ENCODE data around the gene TFEB.

TFEB gene

DNA sequence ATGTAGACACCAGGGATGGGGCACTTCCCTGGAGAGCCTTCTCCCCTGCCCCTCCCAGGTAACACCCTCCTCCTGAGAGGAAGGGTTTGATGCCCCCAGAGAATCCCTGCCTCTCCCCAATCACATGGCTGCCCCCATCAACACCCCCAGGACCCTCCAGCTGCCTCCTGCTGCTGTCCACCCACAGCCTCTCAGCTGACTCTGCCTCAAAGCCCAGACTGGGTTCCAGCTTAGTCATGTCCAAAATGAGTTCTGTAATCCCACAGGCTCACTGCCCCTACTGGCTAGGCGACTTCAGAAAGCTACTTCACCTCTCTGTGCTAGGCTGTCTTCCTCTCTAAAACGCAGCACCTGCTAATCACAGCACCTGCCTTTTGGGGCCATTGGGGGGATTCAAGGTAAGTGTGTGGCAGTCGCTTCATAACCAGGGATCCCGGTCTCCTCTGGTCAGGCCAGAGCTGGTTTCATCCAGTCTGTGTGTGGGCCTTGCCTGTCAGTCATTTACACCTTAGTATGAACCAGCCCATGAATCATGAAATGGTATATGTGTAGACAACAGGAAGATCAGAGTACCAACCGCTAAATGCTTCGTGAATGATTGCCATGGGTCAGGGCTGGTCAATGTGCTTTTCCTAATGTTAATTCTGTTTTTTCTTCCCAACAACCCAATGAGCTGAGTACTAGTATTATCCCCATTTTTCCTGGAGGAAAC, 40.4 kb downstream of the TFEB start:
- no peak for TF ChIP-seq ZNF274 (IDR thresholded peaks at IDR 0.05; ENCODE audit: low read depth, low read length)
- no peak for TF ChIP-seq SUZ12 (IDR thresholded peaks at IDR 0.05; ENCODE audit: extremely low read depth, insufficient read depth, insufficient read length)
- TF ChIP-seq YY1 (IDR thresholded peaks at IDR 0.05; ENCODE audit: insufficient read depth, insufficient read length) = no peak
- H3K27me3 ChIP-seq (ENCODE audit: insufficient read depth, insufficient read length) = no peaks in the 10 kb centered on the region
- H3K9ac ChIP-seq (ENCODE audit: insufficient read length, low read depth) = no peak overlapping the region
- H3K9me3 ChIP-seq (ENCODE audit: insufficient read depth, low read length) = no peaks in the 10 kb centered on the region
- no peaks in the 10 kb centered on the region for H3K36me3 ChIP-seq (ENCODE audit: insufficient read depth, insufficient read length, low read length)
- no peak for DNase-seq (ENCODE audit: low read depth, low spot score)
- H3K4me3 ChIP-seq (ENCODE audit: insufficient read length, low read depth) = no peak overlapping the region
- H3K4me1 ChIP-seq (ENCODE audit: insufficient read depth, insufficient read length) = peaks cover 21% of the 10 kb centered on the region

DNA sequence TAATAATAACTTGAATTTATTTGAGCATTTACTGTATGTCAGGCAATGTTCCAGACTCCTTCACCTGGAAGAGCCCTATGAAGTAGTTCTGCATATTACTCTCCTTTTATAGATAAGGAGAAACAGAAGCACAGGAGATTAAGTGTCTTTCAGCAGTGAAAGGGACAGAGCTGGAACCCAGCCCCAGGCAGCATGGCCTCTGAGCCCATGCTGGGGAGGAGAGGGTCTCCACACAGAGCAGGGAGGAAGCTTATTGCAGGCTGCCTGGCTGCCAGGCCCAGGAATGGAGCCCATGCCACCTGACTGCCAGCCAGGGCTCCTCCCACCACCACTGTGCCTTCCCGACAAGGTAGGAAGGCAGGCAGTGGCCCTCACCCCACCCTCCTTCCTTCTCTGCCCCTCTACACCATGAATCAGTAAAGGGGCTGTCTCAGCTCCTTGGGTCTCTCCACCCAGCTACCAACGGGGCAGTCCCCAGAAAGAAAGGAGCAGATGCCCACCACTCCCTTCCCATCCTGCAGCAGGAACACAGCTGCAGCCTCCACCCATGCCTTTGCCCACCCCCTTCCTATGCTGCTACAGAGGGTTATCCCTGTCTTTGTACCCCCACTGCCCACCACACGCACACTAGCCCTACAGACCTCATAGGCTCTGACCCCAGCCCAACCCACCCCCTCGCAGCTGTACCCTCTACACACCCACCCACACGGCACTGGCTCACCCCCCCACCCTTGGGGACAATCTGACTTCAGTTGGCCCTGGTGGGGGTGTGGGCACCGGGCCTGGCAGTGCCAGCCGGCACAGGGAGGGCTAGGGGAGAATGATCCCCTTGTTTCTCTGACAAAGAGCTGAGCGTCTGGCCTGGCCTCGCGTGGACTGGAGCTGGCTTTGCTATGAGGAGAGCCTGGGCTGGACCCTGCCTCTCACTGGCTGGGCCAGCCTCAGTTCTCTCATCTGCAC, 41.8 kb downstream of the TFEB start:
- peak overlapping the region; percentile 10 for H3K9ac ChIP-seq (ENCODE audit: insufficient read length, low read depth)
- H3K4me1 ChIP-seq (ENCODE audit: insufficient read depth, insufficient read length) = peaks cover 12% of the 10 kb centered on the region
- no peak overlapping the region for H3K4me3 ChIP-seq (ENCODE audit: insufficient read length, low read depth)
- no peak for DNase-seq (ENCODE audit: low read depth, low spot score)
- no peaks in the 10 kb centered on the region for H3K27me3 ChIP-seq (ENCODE audit: insufficient read depth, insufficient read length)
- TF ChIP-seq ZNF274 (IDR thresholded peaks at IDR 0.05; ENCODE audit: low read depth, low read length) (no peak), YY1 (IDR thresholded peaks at IDR 0.05; ENCODE audit: insufficient read depth, insufficient read length) (no peak), SUZ12 (IDR thresholded peaks at IDR 0.05; ENCODE audit: extremely low read depth, insufficient read depth, insufficient read length) (no peak)
- no peaks in the 10 kb centered on the region for H3K36me3 ChIP-seq (ENCODE audit: insufficient read depth, insufficient read length, low read length)
- no peaks in the 10 kb centered on the region for H3K9me3 ChIP-seq (ENCODE audit: insufficient read depth, low read length)

DNA sequence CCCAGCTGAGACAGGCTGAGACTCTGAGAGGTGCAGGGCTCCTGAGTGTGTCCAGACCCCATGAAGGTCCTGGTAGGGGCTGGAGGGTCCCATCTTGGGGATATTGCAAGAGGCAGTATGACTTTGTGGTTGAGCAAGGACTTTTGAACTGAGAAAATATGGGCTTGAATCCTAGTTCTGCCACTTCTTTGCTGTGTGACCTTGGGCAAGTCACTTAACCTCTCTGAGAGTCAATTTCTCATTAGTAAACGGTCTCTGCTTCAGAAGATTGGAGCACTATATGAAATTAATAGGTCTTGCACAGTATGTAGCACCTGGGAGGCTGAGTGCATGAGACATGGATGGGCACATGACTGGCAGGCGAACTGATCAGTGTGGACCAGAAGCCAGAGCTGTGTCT, 42.7 kb downstream of the TFEB start:
- Histone ChIP-seq H3K27me3 (ENCODE audit: insufficient read depth, insufficient read length) (no peaks in the 10 kb centered on the region), H3K9me3 (ENCODE audit: insufficient read depth, low read length) (no peaks in the 10 kb centered on the region), H3K4me1 (ENCODE audit: insufficient read depth, insufficient read length) (peaks cover 15% of the 10 kb centered on the region), H3K36me3 (ENCODE audit: insufficient read depth, insufficient read length, low read length) (no peaks in the 10 kb centered on the region), H3K9ac (ENCODE audit: insufficient read length, low read depth) (no peak overlapping the region), H3K4me3 (ENCODE audit: insufficient read length, low read depth) (no peak overlapping the region)
- no peak for TF ChIP-seq SUZ12 (IDR thresholded peaks at IDR 0.05; ENCODE audit: extremely low read depth, insufficient read depth, insufficient read length)
- no peak for TF ChIP-seq ZNF274 (IDR thresholded peaks at IDR 0.05; ENCODE audit: low read depth, low read length)
- TF ChIP-seq YY1 (IDR thresholded peaks at IDR 0.05; ENCODE audit: insufficient read depth, insufficient read length) = no peak
- no peak for DNase-seq (ENCODE audit: low read depth, low spot score)

DNA sequence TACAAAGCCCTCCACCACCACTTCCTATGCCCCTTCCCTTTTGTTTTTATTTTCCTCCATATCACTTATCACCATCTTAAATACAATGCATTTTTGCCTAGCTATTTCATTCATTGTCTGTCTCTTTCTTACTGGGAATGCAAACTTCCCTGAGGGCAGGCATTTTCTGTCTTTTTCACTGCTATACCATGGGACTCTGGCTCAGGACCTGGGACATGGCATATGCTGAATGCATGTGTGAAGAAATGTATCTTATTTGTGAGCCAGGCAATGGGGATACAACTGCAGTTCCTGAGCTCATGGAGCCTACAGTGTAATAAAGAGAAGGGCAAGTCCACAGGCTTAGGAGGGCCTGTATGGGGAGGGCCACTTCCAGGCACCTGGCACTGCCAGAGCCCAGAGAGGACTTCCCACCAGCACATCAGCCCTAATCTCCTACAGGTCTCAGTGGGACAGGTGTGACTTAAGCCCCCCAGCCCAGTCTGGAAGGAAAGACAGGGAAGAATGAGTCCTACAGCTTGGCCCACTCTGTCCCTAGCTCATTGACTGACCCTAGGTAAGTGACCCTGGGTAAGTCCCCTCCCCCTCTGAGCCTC, 43.2 kb downstream of the TFEB start:
- no peak for DNase-seq (ENCODE audit: low read depth, low spot score)
- TF ChIP-seq SUZ12 (IDR thresholded peaks at IDR 0.05; ENCODE audit: extremely low read depth, insufficient read depth, insufficient read length) (no peak), ZNF274 (IDR thresholded peaks at IDR 0.05; ENCODE audit: low read depth, low read length) (no peak), YY1 (IDR thresholded peaks at IDR 0.05; ENCODE audit: insufficient read depth, insufficient read length) (no peak)
- H3K36me3 ChIP-seq (ENCODE audit: insufficient read depth, insufficient read length, low read length) = no peaks in the 10 kb centered on the region
- H3K4me3 ChIP-seq (ENCODE audit: insufficient read length, low read depth) = no peak overlapping the region
- no peaks in the 10 kb centered on the region for H3K27me3 ChIP-seq (ENCODE audit: insufficient read depth, insufficient read length)
- H3K9ac ChIP-seq (ENCODE audit: insufficient read length, low read depth) = no peak overlapping the region
- no peaks in the 10 kb centered on the region for H3K9me3 ChIP-seq (ENCODE audit: insufficient read depth, low read length)
- H3K4me1 ChIP-seq (ENCODE audit: insufficient read depth, insufficient read length) = peaks cover 17% of the 10 kb centered on the region

DNA sequence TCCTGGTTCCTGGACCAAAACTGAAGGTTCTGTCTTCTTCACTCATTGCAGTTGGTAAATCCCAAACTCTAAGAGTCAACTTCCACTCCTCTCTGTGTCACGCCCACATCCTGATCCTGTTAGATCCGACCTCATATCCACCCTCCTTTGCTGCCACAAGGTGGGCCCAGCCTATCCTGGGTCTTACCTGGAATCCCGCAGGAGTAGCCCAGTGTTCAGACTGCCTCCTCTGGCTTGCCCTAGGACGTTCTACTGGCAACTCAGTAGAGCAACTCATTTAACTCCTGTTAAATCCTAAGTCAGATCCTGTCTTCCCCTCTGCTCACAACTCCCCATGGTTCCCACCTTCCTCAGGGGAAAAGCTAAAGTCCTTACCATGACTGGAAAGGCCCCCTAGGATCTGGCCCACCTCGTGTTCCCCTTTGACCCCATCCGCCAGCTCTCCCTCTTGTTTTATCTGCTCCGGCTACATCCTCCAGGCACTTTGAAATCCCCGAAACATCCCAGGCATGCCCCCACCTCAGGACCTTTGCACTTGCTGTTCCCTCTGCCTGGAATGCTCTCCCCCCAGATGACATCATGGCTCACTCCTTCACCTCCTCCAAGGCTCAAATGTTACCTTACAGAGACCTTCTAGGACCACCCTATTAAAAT, 43.9 kb downstream of the TFEB start:
- H3K36me3 ChIP-seq (ENCODE audit: insufficient read depth, insufficient read length, low read length) = no peaks in the 10 kb centered on the region
- H3K4me1 ChIP-seq (ENCODE audit: insufficient read depth, insufficient read length) = peaks cover 22% of the 10 kb centered on the region
- no peak overlapping the region for H3K4me3 ChIP-seq (ENCODE audit: insufficient read length, low read depth)
- TF ChIP-seq YY1 (IDR thresholded peaks at IDR 0.05; ENCODE audit: insufficient read depth, insufficient read length) (no peak), SUZ12 (IDR thresholded peaks at IDR 0.05; ENCODE audit: extremely low read depth, insufficient read depth, insufficient read length) (no peak), ZNF274 (IDR thresholded peaks at IDR 0.05; ENCODE audit: low read depth, low read length) (no peak)
- H3K9ac ChIP-seq (ENCODE audit: insufficient read length, low read depth) = peak overlapping the region; percentile 10
- H3K9me3 ChIP-seq (ENCODE audit: insufficient read depth, low read length) = no peaks in the 10 kb centered on the region
- no peak for DNase-seq (ENCODE audit: low read depth, low spot score)
- no peaks in the 10 kb centered on the region for H3K27me3 ChIP-seq (ENCODE audit: insufficient read depth, insufficient read length)

DNA sequence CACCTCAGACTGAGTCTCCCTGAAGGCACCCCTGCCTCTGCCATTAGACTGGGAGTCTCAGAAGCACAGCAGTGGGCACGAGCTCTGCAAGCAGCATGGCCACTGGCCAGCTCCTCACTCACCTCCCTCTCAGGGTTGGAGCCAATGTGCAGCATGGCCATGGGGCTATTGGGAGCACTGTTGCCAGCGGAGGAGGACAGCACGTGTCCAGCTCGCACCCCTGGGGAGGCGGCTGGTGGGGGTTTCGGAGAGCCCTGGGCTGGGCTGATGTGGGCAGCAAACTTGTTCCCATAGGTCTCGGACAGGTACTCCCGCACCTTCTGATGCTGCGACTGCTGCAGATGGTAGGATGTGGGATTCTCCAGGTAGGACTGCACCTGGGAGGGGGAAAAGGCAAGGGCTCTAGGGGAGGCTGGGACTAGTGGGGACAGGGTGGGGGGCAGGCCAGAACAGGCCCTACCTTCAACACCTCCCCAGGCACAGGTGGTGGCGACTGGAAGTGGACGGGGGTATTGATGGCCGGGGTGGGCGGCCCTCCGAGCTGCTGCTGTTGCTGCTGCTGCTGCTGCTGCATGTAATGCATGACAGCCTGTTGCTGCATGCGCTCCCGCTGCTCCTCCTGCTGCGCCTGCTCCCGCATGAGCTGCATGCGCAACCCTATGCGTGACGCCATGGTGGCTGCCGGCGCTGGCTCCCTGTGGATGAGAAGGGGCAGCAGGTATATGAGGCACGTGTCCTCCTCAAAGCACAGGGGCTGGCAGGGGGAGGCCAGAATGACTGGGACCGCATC, 44.7 kb downstream of the TFEB start:
- peak overlapping the region; percentile 10 for H3K9ac ChIP-seq (ENCODE audit: insufficient read length, low read depth)
- no peak overlapping the region for H3K4me3 ChIP-seq (ENCODE audit: insufficient read length, low read depth)
- peaks cover 19% of the 10 kb centered on the region for H3K4me1 ChIP-seq (ENCODE audit: insufficient read depth, insufficient read length)
- no peak for TF ChIP-seq ZNF274 (IDR thresholded peaks at IDR 0.05; ENCODE audit: low read depth, low read length)
- no peak for TF ChIP-seq YY1 (IDR thresholded peaks at IDR 0.05; ENCODE audit: insufficient read depth, insufficient read length)
- TF ChIP-seq SUZ12 (IDR thresholded peaks at IDR 0.05; ENCODE audit: extremely low read depth, insufficient read depth, insufficient read length) = no peak
- H3K9me3 ChIP-seq (ENCODE audit: insufficient read depth, low read length) = no peaks in the 10 kb centered on the region
- no peaks in the 10 kb centered on the region for H3K36me3 ChIP-seq (ENCODE audit: insufficient read depth, insufficient read length, low read length)
- peaks cover under 1% of the 10 kb centered on the region for H3K27me3 ChIP-seq (ENCODE audit: insufficient read depth, insufficient read length)
- no peak for DNase-seq (ENCODE audit: low read depth, low spot score)

All from NT2/D1 (cell line).